Karpas-422 (cell line): ENCODE data around the gene ZDHHC13. TPM values are rescaled to one million over a fixed set of nuclear protein-coding genes. Genes with fewer than 3 reads are reported as not detected.

Source experiments
- total RNA-seq: library from RNA; depleted of rRNA; stranded (reverse); fragments of >200 nt; shearing (Covaris generic); gene quantifications from 2 replicates; pipeline ENCODE4 v1.2.3, GENCODE V29; 2014; ENCODE audit warnings: low replicate concordance; rRNA removed

Gene ZDHHC13
- total RNA-seq, 1 experiment from 2014 or later, result 64.7 TPM

Other genes starting within 250 kb of the ZDHHC13 start
- gene MRGPRX1, start 177.8 kb upstream of the ZDHHC13 start, total RNA-seq, result not detected in 2 replicates
- not detected in 2 replicates for gene MRGPRX2, start 56.5 kb upstream of the ZDHHC13 start, total RNA-seq
- not detected in 2 replicates for gene CSRP3, start 84.8 kb downstream of the ZDHHC13 start, total RNA-seq
- gene E2F8, start 123.8 kb downstream of the ZDHHC13 start, total RNA-seq, result 4.1 and 8.4 TPM in 2 replicates